Renal pelvis (tissue), 4 donors: ENCODE results near the gene RB1. TPM values are rescaled to one million over a fixed set of nuclear protein-coding genes. Genes with fewer than 3 reads are reported as not detected.
"Not testable (repeated sequence)": the region's sequence is repeated elsewhere in the genome, so short reads cannot be mapped to it uniquely, and the experiment has no call there.

ENCODE experiments used
- DNase-seq: peaks from one replicate; pipeline ENCODE4 v3.0.0-alpha.2; 2013
- polyA plus RNA-seq, 3 donors: library from polyadenylated mRNA; unstranded; fragments of 120-200 nt; gene quantifications; one replicate each; pipeline ENCODE4 v1.2.1, GENCODE V29; 2013; ENCODE audit not compliant: insufficient read length in 3 of 3

RB1 gene
- polyA plus RNA-seq, 3 donors, result 40.7 to 44.6 (median 41.3) TPM

DNA sequence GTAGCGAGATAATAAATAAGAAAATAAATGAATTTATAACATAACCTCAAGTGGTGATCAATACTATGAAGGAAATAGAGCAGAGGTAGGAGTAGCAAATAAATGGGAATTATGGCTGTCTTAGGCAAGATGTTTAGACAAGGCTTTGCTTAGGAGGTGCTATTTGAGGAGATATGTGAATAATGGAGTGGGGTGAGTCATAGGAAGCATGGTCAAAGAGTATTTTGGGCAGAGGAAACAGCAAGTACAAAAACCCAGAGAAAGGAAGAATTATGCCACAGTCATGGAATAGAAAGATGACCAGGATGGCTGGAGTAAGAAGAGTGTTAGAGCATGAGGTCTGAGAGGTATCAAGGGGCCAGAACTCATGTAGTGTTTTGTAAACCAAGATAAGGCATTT, 142.9 kb downstream of the RB1 start:
- no peak for DNase-seq

DNA sequence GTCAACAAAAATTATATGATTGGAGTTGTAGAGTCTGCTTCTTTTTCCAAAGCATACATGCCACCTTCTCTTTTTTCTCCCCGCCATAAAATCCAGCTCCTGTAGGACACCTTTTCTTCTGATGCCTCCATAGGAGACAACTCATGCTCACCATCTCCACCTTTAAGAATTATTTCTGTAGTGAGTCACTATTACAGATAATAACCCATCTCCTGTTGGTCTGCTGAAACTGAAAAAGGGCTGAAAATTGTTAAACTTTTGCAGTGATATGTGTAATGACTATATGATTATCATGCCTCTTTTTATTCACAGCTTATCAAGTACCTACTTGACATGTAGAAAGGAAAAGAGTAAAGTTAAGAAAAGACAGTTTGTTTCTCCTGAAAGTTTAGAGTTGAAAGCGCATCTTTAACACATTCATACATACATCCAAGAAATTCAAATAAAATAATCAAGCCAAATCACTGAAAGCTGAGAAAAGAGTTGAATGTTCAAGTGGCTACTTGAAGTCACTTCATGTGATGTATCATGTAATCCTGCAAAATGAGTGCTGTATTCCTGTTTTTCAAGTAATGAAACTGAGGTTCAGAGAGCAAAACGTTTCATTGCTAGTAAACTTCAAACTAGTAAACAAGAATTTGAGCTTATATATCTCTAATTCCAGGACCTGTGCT, 144.9 kb downstream of the RB1 start:
- no peak for DNase-seq

DNA sequence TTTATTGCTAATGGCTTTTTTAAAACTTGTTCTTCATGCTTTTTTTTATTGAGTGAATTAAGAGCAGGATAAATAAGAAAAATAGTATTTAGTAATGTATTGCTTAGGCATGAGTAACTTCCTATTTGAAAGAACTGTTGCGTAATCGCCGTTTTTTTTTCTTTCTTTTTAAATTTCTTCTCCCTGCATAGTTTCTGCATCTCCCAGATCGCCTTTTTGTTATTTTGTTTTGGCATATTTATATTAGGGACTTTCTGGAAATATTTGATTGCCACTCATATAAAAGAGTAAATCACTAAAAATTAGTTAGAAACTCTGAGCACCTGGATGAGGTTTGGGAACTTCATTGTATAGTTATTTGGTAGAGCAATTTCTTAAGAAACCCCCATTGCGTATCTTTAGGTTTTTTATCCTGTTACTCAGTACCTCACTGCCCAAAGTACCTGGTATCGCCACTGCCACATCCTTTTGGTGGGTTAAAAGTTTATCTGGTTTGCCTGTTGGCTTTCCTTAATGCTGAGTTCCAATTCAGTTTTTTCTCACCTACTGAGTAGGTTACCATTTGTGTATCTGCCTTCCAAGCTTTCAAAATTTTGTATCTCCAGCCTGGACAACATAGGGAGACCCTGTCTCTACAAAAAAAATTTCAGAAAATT, 145.5 kb downstream of the RB1 start:
- no peak for DNase-seq

DNA sequence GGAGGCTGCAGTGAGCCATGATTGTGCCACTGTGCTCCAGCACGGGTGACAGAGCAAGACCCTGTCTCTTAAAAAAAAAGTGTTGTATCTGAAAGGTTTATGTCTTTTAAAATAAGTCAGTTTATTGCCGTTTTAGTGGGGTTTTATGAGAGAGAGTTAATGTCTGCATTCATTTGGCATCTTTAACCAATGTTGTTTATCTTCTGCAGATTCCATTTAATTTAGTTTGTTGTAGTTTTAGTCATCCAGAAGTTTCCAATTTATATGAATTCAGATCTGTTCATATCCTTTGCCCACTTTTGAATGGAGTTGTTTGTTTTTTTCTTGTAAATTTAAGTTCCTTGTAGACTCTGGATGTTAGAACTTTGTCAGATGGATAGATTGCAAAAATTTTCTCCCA, 146.1 kb downstream of the RB1 start:
- DNase-seq, result no peak

DNA sequence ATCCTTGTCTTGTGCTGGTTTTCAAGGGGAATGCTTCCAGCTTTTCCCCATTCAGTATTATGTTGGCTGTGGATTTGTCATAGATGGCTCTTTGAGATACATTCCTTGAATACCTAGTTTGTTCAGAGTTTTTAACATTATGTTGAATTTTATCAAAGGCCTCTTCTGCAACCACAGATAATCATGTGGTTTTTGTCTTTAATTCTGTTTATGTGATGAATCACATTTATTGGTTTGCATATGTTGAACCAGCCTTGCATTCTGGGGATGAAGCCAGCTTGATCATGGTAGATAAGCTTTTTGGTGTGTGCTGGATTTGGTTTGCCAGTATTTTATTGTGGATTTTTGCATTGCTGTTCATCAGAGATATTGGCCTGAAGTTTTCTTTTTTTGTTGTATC, 147.6 kb downstream of the RB1 start:
- not testable (repeated sequence) for DNase-seq

DNA sequence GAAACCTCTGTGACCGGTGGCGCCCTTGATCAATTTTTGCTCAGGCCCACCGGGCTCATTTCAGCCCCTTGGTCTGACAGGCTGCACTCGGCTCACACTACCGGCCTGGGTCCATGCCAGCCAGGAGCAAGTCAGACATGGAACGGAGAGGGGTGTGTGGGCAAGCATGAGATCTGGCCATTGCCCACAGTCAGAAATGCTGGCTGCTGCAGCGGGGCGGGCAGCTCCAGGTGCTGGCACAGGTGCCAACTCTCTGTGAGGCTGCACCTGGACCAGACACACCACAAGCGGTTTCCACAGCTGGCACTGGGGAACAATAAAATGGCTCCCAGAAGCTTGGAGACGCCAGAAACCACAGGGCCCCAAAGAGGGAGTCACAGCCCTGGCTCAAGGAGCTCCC, 153.0 kb downstream of the RB1 start:
- DNase-seq, result no peak

DNA sequence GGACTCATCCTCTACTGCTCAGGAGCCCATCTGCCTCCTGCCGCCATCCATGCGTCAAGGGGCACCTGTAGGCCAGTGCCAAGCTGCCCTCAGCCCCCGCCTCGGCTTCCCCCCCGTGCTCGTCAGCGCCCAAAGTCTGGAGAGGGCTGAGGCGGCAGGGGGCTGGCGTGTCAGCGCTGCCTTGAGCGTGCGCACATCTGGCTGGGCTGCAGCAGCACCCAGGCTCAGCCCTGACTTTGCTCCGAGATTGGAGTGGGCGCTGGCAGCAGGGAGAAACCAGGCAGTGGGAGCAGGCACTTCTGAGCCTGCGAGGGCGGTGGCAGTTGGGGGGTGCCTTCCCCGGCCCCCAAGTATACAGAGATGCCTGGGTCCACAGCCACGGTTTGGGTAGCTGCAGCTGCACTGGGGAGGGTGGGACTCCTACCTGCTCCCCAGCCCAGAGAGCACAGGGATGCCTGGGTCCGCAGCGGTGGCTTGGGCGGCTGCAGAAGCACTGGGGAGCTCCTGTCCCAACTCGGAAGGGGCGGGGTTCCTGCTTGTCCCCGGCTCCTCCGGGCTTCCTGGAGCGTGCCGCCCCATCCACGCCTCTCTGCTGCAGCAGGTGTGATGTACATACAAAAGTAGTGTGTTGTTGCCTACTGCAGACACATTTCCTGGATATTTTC, 154.2 kb downstream of the RB1 start:
- no peak for DNase-seq

DNA sequence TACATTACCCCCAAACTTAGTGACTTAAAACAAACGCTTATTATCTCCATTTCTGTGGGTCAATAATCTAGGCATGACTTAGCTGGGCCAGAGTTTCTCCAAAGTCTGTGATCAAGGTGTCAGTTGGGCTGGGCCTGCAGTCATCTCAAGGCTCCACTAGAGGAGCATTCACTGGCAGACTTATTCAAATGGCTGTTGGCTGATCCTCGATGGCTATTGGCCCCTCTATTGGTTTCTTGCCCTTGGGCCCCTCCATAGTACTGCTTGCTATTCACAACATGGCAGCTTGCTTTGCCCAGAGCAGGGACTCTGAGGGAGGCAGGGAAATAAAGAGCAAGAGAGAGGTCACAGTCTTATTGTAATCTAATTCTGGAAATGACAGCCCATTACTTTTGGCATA, 171.7 kb downstream of the RB1 start:
- no peak for DNase-seq

DNA sequence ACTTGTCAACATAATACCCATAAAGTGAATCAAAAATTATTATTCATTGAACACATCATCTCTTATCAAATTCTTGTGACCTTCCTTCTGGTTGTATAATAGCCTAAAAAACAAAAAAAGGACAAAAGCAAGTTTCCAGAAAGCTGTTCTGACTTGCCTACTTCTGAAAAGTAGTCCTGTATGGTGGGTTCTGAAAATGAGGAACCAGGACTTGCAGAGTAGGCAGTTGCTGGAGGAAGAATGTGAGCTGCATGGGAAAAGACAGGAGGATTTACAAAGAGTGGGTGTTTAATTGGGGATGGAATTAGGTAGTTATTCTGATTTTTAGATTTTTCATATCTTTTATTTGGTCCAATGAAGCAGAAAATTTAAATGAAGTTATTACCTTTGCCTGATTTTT, 172.7 kb downstream of the RB1 start:
- DNase-seq, result no peak

DNA sequence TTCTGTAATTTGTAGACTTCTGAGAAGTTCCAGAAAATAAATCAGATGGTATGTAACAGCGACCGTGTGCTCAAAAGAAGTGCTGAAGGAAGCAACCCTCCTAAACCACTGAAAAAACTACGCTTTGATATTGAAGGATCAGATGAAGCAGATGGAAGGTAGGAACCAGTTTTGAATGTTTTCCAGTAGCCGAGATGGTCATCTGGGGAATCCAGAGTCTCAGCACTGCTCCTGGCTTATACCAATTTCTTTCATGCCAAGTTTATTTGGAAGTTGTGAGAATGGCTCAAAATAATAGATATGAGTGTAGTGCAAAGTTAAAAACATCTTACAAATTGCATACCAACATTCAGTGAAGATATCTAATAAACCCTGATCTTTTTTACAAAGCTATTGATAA, 173.1 kb downstream of the RB1 start:
- DNase-seq, result no peak

DNA sequence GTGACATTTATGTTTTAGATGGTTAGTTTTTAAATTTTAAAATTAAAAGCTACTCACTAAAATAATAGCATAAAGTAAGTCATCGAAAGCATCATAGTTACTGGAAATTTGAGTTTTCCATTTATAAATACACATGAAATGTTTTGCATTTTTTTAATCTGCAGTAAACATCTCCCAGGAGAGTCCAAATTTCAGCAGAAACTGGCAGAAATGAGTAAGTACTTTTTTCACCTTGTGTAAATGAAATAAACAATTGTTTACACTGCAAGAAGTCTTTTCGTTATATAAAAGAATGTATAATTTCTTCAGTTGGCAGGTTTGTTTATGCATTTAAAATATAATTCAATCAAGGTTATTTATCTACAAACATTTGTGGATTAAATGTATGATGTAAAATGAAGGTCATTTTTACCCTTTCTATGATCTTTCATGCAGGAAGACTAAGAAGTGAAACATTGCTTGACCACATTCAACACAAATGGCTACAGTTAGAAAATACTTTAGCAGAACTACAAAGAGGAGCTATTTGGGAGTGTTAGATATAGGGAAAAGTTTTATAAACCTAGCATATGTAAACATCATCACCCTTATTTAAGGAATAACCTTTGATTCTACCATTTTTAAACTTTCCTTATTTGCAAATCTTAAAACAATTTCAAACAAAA, 173.8 kb downstream of the RB1 start:
- DNase-seq, result no peak

DNA sequence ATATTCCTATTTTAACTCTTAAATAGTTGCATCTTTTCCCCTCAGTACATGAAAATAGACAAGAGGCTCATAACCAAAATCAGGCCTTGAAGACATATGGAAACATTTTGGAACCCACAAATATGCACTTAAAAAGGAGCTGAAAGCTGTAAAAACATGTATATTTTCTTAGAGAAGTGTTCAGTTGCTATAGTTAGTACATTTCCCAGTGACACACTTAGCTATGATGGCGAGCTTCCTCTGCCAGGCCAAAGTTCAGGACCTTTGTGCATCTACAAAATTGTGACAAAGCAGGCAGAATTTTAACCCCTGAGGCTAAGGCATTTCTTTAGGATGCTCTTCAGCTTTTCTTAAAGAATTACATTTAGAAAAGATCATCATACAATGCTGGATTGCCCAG, 174.8 kb downstream of the RB1 start:
- DNase-seq, result no peak

DNA sequence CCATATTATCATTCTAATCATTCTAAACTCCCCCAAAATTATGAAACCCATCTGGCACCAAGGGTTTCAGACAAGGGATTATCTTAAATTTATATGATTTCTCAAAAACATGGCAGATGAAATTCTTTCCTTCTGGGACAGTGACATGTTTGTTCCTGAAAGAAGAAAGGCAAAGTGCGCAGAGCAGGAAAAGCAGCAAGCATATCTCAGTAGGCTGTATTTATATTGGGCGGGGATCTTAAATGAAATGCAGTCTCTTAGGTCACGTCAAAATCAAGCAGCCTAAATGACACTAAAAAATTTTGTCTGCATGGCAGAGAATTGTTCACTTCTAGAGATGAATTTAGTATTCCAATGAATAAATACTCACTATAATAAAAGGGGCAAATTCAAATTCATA, 180.0 kb downstream of the RB1 start:
- no peak for DNase-seq

DNA sequence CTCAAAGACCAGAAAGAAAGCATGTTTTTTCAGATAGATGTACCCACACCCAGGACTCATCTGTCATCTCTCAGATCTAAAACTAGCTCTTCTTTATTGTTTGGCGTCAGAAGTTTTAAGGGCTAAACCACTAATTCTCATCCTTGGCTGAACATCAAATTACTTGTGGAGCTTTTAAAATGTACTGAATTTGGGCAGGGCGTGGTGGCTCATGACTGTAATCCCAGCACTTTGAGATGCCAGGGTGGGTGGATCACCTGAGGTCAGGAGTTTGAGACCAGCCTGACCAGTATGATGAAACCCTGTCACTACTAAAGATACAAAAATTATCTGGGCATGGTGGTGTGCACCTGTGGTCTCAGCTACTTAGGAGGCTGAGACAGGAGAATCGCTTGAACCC, 181.9 kb downstream of the RB1 start:
- no peak for DNase-seq

DNA sequence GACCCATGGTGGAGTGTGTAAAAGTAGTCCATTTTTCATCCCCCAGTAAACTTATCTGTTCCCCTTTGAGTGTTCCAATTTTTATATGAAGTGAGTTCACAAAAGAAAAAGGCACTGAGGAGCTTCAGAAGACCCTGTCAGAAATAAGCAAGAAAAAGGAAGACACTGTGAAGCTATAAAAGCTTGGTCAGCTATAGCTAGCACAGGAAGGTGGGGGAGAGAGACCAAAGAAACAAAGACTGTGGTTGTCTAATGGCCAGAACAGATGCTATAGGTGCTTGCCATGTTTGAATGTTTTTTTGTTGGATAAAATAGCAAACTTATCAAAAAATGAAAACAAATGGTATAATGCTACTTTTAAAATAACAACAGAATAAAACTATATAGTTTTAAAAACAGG, 182.8 kb downstream of the RB1 start:
- no peak for DNase-seq

DNA sequence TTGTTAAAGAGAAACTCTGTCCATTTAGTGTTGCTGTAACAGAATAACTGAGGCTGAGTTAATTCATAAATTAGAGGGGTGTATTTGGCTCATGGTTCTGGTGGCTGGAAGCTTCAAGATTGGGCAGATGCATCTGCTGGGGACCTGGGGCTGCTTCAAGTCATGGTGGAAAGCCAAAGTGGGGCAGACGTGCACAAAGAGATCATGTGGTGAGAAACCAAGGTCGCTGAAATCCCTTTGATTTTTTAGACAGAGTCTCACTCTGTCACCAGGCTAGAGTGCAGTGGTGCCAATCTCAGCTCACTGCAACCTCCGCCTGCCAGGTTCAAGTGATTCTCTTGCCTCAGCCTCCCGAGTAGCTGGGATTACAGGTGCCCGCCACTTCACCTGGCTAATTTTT, 183.3 kb downstream of the RB1 start:
- DNase-seq, result no peak

DNA sequence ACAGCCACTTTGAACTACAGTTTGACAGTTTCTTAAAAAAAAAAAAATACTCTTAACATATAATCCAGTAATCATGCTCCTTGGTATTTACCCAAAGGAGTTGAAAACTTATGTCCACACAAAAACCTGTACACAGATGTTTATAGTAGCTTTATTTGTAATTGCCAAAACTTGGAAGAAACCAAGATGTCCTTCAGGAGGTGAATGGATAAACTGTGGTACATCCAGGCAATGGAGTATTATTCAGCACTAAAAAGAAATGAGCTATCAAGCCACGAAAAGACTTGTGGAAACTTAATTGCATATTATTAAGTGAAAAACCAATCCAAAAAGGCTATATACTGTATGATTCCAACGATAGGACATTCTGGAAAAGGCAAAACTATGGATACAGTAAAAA, 184.4 kb downstream of the RB1 start:
- no peak for DNase-seq

DNA sequence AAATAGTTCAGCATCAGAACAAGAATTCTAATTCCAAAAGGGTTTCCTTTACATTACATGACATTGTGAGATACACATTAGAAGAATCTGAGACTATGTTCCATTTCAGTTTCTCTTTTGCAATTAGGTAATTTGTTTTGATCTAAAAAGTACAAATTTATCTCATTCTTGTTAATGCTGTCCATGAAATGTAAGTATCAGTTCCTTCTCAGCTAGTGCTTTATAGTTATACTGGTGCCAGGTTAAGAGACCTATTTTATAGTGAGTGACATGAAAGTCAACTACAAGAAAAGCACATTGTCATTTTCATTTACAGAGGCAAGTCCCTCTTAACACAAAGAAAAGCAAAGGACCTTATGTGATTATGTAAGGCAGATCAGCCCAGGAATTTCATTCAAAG, 185.4 kb downstream of the RB1 start:
- DNase-seq, result no peak

DNA sequence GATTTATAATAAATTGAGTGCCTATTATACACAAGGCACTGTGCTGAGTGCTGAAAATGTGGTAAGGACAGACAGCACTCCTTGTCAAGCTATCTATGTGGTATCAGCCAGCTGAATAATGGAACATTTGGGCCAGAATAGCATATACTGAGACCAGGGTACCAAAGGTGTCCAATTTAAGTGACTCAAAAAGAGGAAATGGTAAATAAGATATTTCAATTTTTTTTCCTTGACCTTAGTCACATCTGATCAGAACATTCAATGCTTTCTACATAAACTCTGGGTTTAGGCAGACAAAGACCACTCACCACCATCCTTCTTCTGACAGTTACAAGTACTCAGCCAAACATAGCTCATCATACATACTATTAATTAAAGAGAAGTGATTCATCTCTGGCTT, 186.1 kb downstream of the RB1 start:
- DNase-seq, result no peak

DNA sequence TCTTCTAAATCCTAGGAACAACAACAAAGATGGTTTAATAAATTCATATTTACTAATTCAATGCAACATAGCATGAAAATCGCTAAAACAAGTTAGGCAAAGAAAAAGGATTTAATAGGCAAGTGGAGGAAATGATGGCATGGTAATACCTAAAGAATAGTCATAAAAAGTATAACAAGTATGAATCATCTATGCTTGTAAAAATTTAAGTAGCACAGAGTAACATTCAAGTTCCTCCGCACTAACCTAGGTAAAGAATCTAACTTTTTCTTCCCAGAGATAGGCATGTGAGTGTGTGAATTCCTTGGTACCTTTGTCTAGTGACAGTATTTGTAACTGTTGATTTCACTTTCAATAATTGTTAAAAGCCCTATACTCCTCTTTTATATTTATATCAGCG, 186.7 kb downstream of the RB1 start:
- DNase-seq, result no peak

DNA sequence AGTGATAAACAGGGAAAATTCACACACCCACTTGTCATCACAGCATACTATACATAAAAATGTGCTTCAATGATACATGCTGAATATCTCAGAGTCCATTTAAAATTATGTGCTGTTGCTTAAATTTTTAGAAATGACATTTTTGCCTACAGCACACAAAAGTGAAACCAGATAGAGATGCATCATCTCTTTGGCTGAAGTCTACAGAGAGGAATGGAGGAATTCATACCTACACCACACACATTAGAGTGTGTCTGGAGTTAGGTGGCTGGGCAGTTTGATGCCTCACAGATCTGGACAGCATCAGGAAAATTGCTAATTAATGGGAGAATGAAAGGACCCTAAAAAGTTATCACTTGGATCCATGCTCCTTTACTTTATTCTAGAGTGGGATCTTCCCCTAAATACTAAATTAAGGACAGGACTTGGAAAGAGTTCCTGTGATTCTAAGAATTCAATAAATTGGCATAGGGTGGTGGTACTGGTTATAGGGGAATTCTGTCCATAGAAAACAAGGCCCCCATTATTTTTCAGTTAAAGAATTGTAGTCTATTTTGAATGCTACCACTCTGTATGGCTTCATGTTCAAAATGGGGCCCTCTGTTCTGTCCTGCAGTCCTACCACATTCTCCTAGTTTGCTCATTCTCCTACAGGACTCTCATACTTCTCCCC, 188.0 kb downstream of the RB1 start:
- DNase-seq, result no peak

DNA sequence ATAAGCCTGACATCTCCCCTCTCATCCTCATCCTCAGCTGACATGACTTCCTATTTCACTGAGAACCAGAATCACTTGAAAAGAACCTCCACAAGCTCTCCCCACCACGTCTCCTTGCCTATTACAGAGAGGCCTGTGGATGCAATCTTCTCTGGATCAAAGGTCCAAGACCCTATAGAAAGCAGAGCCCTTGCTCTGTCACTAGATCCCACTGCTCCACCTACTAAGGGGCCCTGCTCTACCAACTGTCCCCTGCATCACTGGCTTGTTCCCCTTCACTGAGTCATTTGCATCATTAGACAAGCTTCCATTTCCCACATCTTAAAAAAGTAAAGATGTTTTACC, 188.5 kb downstream of the RB1 start:
- DNase-seq, result no peak
